PFSK-1 (cell line): ENCODE measurements around the gene DTYMK.

Experiments
- FOXP2 ChIP-seq: optimal IDR thresholded peaks from 2 replicates; pipeline ENCODE3; 2011; ENCODE audit warnings: borderline replicate concordance, control low read depth, inconsistent platforms; ENCODE audit not compliant: insufficient read depth; ENCODE audit errors: extremely low read length, extremely low read depth
- POLR2AphosphoS5 ChIP-seq: IDR thresholded peaks from 2 replicates; pipeline ENCODE4 v1.6.1; 2012; ENCODE audit warnings: low read depth, mild to moderate bottlenecking, control low read depth, low read length, moderate library complexity
- REST ChIP-seq, 2 experiments: IDR thresholded peaks; 2 replicates each; pipeline versions ENCODE4 v1.6.1 to v1.8.0; 2011 to 2012; ENCODE audit warnings: low read depth in 2 of 2, low read length in 2 of 2, control low read depth in 1 of 2, inconsistent platforms in 1 of 2, mild to moderate bottlenecking in 1 of 2, moderate library complexity in 1 of 2; ENCODE audit not compliant: insufficient read depth in 1 of 2
- SIN3A ChIP-seq: IDR thresholded peaks from 2 replicates; pipeline ENCODE4 v1.6.1; 2012; ENCODE audit warnings: mild to moderate bottlenecking, low read length, moderate library complexity, borderline replicate concordance; ENCODE audit not compliant: insufficient read depth
- TAF1 ChIP-seq: IDR thresholded peaks from 2 replicates; pipeline ENCODE4 v1.6.1; 2012; ENCODE audit warnings: low read length, control low read depth, borderline replicate concordance; ENCODE audit not compliant: insufficient read depth

GRCh38 chr2:241701399-241702154, 15.0 kb upstream of the DTYMK start, which contains the start of gene ING5:
- TF ChIP-seq REST (IDR thresholded peaks at IDR 0.05; ENCODE audit: insufficient read depth in 1 of 2, low read depth in 2 of 2, low read length in 2 of 2) (peak in 1 of 2 experiments; percentile 34; a peak in 1 of 4 replicates), POLR2AphosphoS5 (peak; percentile 81), FOXP2 (peak; percentile 81), TAF1 (peak; percentile 78; the same call in 1 of the 2 replicates), SIN3A (no peak)
